Smooth muscle cell (in vitro differentiated cells): ENCODE data around the gene SARDH. TPM values are rescaled to one million over a fixed set of nuclear protein-coding genes. Genes with fewer than 3 reads are reported as not detected.

Experiments used
- DNase-seq: peaks from one replicate; lab custom pipeline; 2025; ENCODE audit not compliant: unreplicated experiment; lab: John Stamatoyannopoulos, UW
- H2AFZ ChIP-seq: fragments of 200-600 bp; sonication (generic); 2 replicates; pipeline ENCODE4 v1.6.0; 2016; ENCODE audit warnings: antibody characterized with exemption, low read depth, mild to moderate bottlenecking
- H3F3A ChIP-seq: fragments of 200-600 bp; sonication (generic); 2 replicates; pipeline ENCODE4 v1.6.0; 2017; ENCODE audit warnings: antibody characterized with exemption, low read depth
- H3K27ac ChIP-seq: fragments of 200-600 bp; sonication (generic); 2 replicates; pipeline ENCODE4 v1.5.1; 2016; ENCODE audit warnings: low read depth, mild to moderate bottlenecking
- H3K27me3 ChIP-seq: fragments of 200-600 bp; sonication (generic); 2 replicates; pipeline ENCODE4 v1.6.1; 2016; ENCODE audit warnings: low read depth, mild to moderate bottlenecking
- H3K36me3 ChIP-seq: fragments of 200-600 bp; sonication (generic); 2 replicates; pipeline ENCODE4 v1.5.1; 2016; ENCODE audit warnings: low read depth
- H3K4me1 ChIP-seq: fragments of 200-600 bp; sonication (generic); 2 replicates; pipeline ENCODE4 v1.5.1; 2016; ENCODE audit warnings: low read depth
- H3K4me2 ChIP-seq: fragments of 200-600 bp; sonication (generic); 2 replicates; pipeline ENCODE4 v1.6.0; 2016; ENCODE audit warnings: mild to moderate bottlenecking
- H3K4me3 ChIP-seq: fragments of 200-600 bp; sonication (generic); 2 replicates; pipeline ENCODE4 v1.5.1; 2016; ENCODE audit warnings: mild to moderate bottlenecking
- H3K79me2 ChIP-seq: fragments of 200-600 bp; sonication (generic); 2 replicates; pipeline ENCODE4 v1.6.0; 2016; ENCODE audit warnings: low read depth, mild to moderate bottlenecking
- H3K9ac ChIP-seq: fragments of 200-600 bp; sonication (generic); 2 replicates; pipeline ENCODE4 v1.6.0; 2016; ENCODE audit warnings: low read depth
- H3K9me3 ChIP-seq: fragments of 200-600 bp; sonication (generic); replicated peaks from 2 replicates; pipeline ENCODE4 v1.5.1; 2016; ENCODE audit warnings: low read depth
- H4K20me1 ChIP-seq: fragments of 200-600 bp; sonication (generic); 2 replicates; pipeline ENCODE4 v1.6.0; 2016; ENCODE audit warnings: low read depth
- WGBS: methylation state at CpG from one replicate; pipeline ENCODE4 v1.1.7; 2016; ENCODE audit warnings: low lambda C conversion rate; 5-methylcytosine and 5-hydroxymethylcytosine counted together
- polyA plus RNA-seq: library from polyadenylated mRNA; unstranded; fragments of >200 nt; fragmentation: Nextera tagmentation; extraction: Ambion mirVana; gene quantifications from 2 replicates; pipeline ENCODE4 v1.2.1, GENCODE V29; 2016
- total RNA-seq: library from RNA; depleted of rRNA; stranded (reverse); fragments of >200 nt; gene quantifications from 2 replicates; pipeline ENCODE4 v1.2.3, GENCODE V29; 2014
- TF ChIP-seq, protein P1 (sequence below): fragments of 200-600 bp; sonication (generic); IDR thresholded peaks from 2 replicates; pipeline ENCODE4 v1.5.1; 2017; ENCODE audit warnings: borderline replicate concordance, mild to moderate bottlenecking, antibody characterized with exemption; ENCODE audit not compliant: insufficient read depth, poor library complexity, severe bottlenecking

The SARDH gene
- total and polyA plus RNA-seq, 2 experiments from 2014 or later: 3.3 to 10.1 TPM

DNA sequence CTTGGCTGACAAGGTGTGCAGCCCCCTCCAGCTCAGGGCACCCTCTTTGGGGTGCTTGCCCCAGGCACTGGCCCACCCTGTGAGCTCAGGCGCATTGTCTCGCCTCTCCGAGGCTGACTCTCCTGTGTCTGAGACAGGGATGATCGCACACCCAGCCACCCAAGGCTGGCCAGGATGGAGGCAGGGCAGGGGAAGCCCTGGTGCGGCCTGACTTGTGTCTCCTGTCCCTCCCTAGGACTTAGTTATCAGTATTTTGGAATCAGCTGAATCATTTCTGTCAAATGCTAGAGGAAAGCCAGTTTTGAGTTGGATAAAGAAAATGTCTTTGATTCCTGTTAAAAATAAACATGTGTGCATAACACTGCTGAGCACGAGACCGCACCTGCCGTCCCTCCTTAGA, 104.5 kb downstream of the SARDH start:
- 75% methylated on average over 8 of the region's 8 CpGs for WGBS
- Histone ChIP-seq H3K4me1 (peaks cover 9% of the 10 kb centered on the region), H3K4me3 (no peak overlapping the region), H3K4me2 (no peak overlapping the region), H3K9ac (no peak overlapping the region), H3K27me3 (no peaks in the 10 kb centered on the region), H4K20me1 (no peaks in the 10 kb centered on the region), H3K79me2 (no peaks in the 10 kb centered on the region), H3F3A (no peaks in the 10 kb centered on the region), H3K9me3 (no peaks in the 10 kb centered on the region), H2AFZ (no peak overlapping the region), H3K27ac (no peak overlapping the region), H3K36me3 (no peaks in the 10 kb centered on the region)
- TF ChIP-seq, protein P1, sequence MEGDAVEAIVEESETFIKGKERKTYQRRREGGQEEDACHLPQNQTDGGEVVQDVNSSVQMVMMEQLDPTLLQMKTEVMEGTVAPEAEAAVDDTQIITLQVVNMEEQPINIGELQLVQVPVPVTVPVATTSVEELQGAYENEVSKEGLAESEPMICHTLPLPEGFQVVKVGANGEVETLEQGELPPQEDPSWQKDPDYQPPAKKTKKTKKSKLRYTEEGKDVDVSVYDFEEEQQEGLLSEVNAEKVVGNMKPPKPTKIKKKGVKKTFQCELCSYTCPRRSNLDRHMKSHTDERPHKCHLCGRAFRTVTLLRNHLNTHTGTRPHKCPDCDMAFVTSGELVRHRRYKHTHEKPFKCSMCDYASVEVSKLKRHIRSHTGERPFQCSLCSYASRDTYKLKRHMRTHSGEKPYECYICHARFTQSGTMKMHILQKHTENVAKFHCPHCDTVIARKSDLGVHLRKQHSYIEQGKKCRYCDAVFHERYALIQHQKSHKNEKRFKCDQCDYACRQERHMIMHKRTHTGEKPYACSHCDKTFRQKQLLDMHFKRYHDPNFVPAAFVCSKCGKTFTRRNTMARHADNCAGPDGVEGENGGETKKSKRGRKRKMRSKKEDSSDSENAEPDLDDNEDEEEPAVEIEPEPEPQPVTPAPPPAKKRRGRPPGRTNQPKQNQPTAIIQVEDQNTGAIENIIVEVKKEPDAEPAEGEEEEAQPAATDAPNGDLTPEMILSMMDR: no peak
- DNase-seq: no peak

DNA sequence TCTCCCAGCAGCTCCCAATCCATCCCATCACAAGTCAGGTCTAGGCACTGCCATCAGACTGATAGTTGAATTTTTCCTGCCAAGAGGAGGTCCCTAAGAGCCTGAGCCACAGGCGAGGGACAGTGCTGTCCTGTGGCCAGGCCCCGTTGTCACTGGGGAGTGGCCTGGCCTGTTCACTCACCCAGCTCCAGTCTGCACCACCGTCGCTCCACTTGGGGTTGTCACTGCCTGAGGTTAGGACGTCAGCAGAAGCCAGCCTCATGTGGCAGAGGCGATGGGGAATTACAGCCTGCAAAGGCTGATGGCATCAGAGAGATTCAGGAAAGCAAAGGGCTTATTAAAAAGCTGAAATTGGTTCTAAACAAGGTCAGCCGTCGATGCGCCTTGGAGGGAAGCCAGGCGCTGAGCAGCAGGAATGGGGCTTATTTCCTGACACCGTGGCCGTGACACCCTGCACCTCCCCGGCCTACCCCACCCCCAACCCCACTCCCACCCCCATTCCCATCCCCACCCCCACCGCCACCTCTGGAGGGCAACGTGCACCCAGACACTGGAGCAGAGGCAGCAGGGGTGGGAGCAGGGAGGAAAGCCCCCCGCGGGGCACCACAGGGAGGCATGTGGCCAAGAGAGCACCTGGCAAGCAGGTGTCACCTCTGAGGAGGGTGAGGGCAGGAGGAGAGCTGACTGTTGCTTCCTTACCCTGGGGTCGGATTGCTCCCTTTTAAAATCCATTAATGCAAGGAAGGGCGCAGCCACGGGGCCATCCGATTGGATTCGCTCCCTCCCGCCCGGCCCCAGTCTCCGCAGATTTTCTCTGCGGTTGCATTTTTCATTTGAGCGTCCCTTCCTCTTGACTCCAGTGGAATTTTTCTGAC, 105.1 kb downstream of the SARDH start:
- H3K36me3 ChIP-seq: no peaks in the 10 kb centered on the region
- peaks cover 9% of the 10 kb centered on the region for H3K4me1 ChIP-seq
- H3K4me2 ChIP-seq: no peak overlapping the region
- no peak overlapping the region for H2AFZ ChIP-seq
- no peak overlapping the region for H3K27ac ChIP-seq
- no peaks in the 10 kb centered on the region for H3K9me3 ChIP-seq
- no peak overlapping the region for H3K9ac ChIP-seq
- no peaks in the 10 kb centered on the region for H3K27me3 ChIP-seq
- TF ChIP-seq, protein P1: no peak
- H3K4me3 ChIP-seq: no peak overlapping the region
- no peaks in the 10 kb centered on the region for H4K20me1 ChIP-seq
- H3F3A ChIP-seq: no peaks in the 10 kb centered on the region
- WGBS: 75% methylated on average over 22 of the region's 27 CpGs
- no peaks in the 10 kb centered on the region for H3K79me2 ChIP-seq
- no peak for DNase-seq

DNA sequence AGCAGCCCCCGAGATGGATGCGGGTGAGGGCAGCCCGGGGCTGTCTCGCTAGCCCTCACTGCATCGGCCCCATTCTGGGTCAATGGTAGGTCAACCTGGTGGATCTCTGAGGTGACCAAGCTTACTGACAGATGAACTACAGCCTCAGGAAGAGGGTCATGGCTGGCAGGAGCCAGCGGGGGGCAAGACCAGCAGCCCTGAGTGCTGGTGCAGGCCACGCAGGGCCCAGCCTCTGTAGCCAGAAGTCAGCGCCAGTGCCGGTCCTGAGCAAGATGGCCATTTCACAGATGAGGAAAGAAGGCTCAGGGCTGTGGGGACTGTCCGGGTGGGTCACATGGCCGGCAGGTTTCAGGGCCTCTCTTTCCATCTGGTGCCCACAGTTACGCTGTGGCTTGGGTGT, 107.0 kb downstream of the SARDH start:
- Histone ChIP-seq H3K27me3 (no peaks in the 10 kb centered on the region), H3K9me3 (no peaks in the 10 kb centered on the region), H3K79me2 (no peaks in the 10 kb centered on the region), H3K9ac (no peak overlapping the region), H3K4me2 (no peak overlapping the region), H3K27ac (no peak overlapping the region), H3K4me3 (no peak overlapping the region), H3K36me3 (no peaks in the 10 kb centered on the region), H4K20me1 (no peaks in the 10 kb centered on the region), H3K4me1 (peaks cover 6% of the 10 kb centered on the region), H3F3A (no peaks in the 10 kb centered on the region), H2AFZ (no peak overlapping the region)
- no peak for DNase-seq
- TF ChIP-seq, protein P1: no peak
- 95% methylated on average over 12 of the region's 12 CpGs for WGBS
